IMR-90 (cell line): ENCODE data around the gene NCOA3. TPM values are rescaled to one million over a fixed set of nuclear protein-coding genes. Genes with fewer than 3 reads are reported as not detected.

Experiments
- ATAC-seq: fragments of 200-7000 bp; cut with Tn5 transposase; 2 replicates; pipeline ENCODE4 v1.9.1; 2020; ENCODE audit warnings: low read depth, mild to moderate bottlenecking, moderate library complexity
- BruUV-seq: library from RNA; stranded (reverse); fragments of 400-500 nt; replicated peaks from 2 replicates; lab custom pipeline; 2021; lab: Mats Ljungman, UMichigan
- CTCF ChIA-PET: fragments of 300-600 bp; formaldehyde crosslinking; extraction: SDS; loops from one replicate; lab custom pipeline; 2021; ENCODE audit warnings: antibody characterized with exemption; lab: Yijun Ruan, JAX
- POLR2A ChIA-PET: fragments of 300-600 bp; sonication (Branson Sonifier 250); formaldehyde crosslinking; loops from one replicate; lab custom pipeline; 2022; ENCODE audit warnings: antibody characterized with exemption; ENCODE audit not compliant: unreplicated experiment; lab: Charles Lee
- DNase-seq: peaks from one replicate; pipeline ENCODE4 v3.0.0; 2013
- H2AFZ ChIP-seq: replicated peaks from 2 replicates; pipeline ENCODE3; 2013; ENCODE audit warnings: low read length, mild to moderate bottlenecking; ENCODE audit not compliant: poor library complexity
- H2AK5ac ChIP-seq: 2 replicates; pipeline ENCODE4 v1.6.1; 2013; ENCODE audit warnings: low read depth, low read length, inconsistent platforms
- H2AK9ac ChIP-seq: replicated peaks from 2 replicates; pipeline ENCODE3; 2013; ENCODE audit warnings: mild to moderate bottlenecking, low read depth, low read length, moderate library complexity; ENCODE audit not compliant: poor library complexity
- H2BK120ac ChIP-seq: 2 replicates; pipeline ENCODE4 v1.6.1; 2013; ENCODE audit warnings: low read depth, low read length, inconsistent platforms
- H2BK15ac ChIP-seq: 3 replicates; pipeline ENCODE4 v1.6.1; 2013; ENCODE audit warnings: low read depth, low read length, inconsistent platforms
- H2BK20ac ChIP-seq: 2 replicates; pipeline ENCODE4 v1.6.1; 2013; ENCODE audit warnings: low read depth, mild to moderate bottlenecking, inconsistent platforms, low read length, moderate library complexity
- H2BK5ac ChIP-seq: 2 replicates; pipeline ENCODE4 v1.6.1; 2013; ENCODE audit warnings: mild to moderate bottlenecking, low read depth, low read length, inconsistent platforms; ENCODE audit not compliant: poor library complexity, severe bottlenecking
- H3K14ac ChIP-seq: replicated peaks from 2 replicates; pipeline ENCODE4 v1.6.1; 2013; ENCODE audit warnings: low read depth, low read length, inconsistent platforms
- H3K18ac ChIP-seq: 2 replicates; pipeline ENCODE4 v1.6.1; 2013; ENCODE audit warnings: low read depth, low read length, control low read depth
- H3K23ac ChIP-seq: 2 replicates; pipeline ENCODE4 v1.6.1; 2013; ENCODE audit warnings: low read depth, low read length, inconsistent platforms
- H3K27ac ChIP-seq: 2 replicates; pipeline ENCODE4 v1.5.1; 2013; ENCODE audit warnings: mild to moderate bottlenecking, control low read depth, low read length; ENCODE audit not compliant: insufficient read depth
- H3K27me3 ChIP-seq: 2 replicates; pipeline ENCODE4 v1.6.1; 2013; ENCODE audit warnings: low read length; ENCODE audit not compliant: control insufficient read depth, insufficient read depth
- H3K36me3 ChIP-seq: 2 replicates; pipeline ENCODE4 v1.6.1; 2013; ENCODE audit warnings: low read length, mixed read lengths; ENCODE audit not compliant: control insufficient read depth, insufficient read depth
- H3K4ac ChIP-seq: 2 replicates; pipeline ENCODE4 v1.6.1; 2013; ENCODE audit warnings: low read depth, low read length, inconsistent platforms
- H3K4me1 ChIP-seq: 2 replicates; pipeline ENCODE4 v1.6.1; 2013; ENCODE audit warnings: low read length, mixed read lengths; ENCODE audit not compliant: control insufficient read depth, insufficient read depth
- H3K4me2 ChIP-seq: 2 replicates; pipeline ENCODE4 v1.6.1; 2013; ENCODE audit warnings: low read depth, mild to moderate bottlenecking, control low read depth, low read length, moderate library complexity
- H3K4me3 ChIP-seq: 2 replicates; pipeline ENCODE4 v1.5.1; 2013; ENCODE audit warnings: low read depth, mild to moderate bottlenecking, control low read depth, low read length, moderate library complexity; ENCODE audit not compliant: insufficient read depth
- H3K56ac ChIP-seq: 2 replicates; pipeline ENCODE4 v1.6.1; 2013; ENCODE audit warnings: low read length, inconsistent platforms; ENCODE audit not compliant: insufficient read depth; ENCODE audit errors: extremely low read depth
- H3K79me1 ChIP-seq, 2 experiments: 2 replicates each; pipeline ENCODE4 v1.6.1; 2013; ENCODE audit warnings: low read length in 2 of 2, inconsistent platforms in 1 of 2, low read depth in 1 of 2
- H3K9ac ChIP-seq: 2 replicates; pipeline ENCODE4 v1.6.1; 2013; ENCODE audit warnings: low read depth, low read length, control low read depth
- H3K9me1 ChIP-seq: 2 replicates; pipeline ENCODE4 v1.6.1; 2013; ENCODE audit warnings: low read length, inconsistent platforms; ENCODE audit not compliant: insufficient read depth
- H3K9me3 ChIP-seq: 2 replicates; pipeline ENCODE4 v1.6.1; 2013; ENCODE audit warnings: low read length; ENCODE audit not compliant: control insufficient read depth, insufficient read depth
- H4K20me1 ChIP-seq: 2 replicates; pipeline ENCODE4 v1.6.1; 2013; ENCODE audit warnings: low read length, inconsistent platforms; ENCODE audit not compliant: insufficient read depth
- H4K5ac ChIP-seq: 2 replicates; pipeline ENCODE4 v1.6.1; 2013; ENCODE audit warnings: mild to moderate bottlenecking, low read depth, low read length, control low read depth
- H4K8ac ChIP-seq, 2 experiments: 2 replicates each; pipeline ENCODE4 v1.6.1; 2013; ENCODE audit warnings: low read depth in 2 of 2, low read length in 2 of 2, control low read depth in 1 of 2, inconsistent platforms in 1 of 2
- H4K91ac ChIP-seq: 2 replicates; pipeline ENCODE4 v1.6.1; 2013; ENCODE audit warnings: low read depth, low read length, inconsistent platforms; ENCODE audit not compliant: insufficient read depth
- ELK1 ChIP-seq: fragments of 150-350 bp; IDR thresholded peaks from 2 replicates; pipeline ENCODE4 v1.6.1; 2016; ENCODE audit warnings: low read depth, mild to moderate bottlenecking, low read length, moderate library complexity, borderline replicate concordance
- FOS ChIP-seq: fragments of 150-350 bp; IDR thresholded peaks from 2 replicates; pipeline ENCODE4 v1.6.1; 2016; ENCODE audit warnings: low read depth, low read length
- MAFK ChIP-seq: IDR thresholded peaks from 2 replicates; pipeline ENCODE4 v1.6.1; 2012; ENCODE audit warnings: low read depth, low read length, improper control_type of control experiment
- NFE2L2 ChIP-seq: fragments of 150-350 bp; IDR thresholded peaks from 2 replicates; pipeline ENCODE4 v1.6.1; 2016; ENCODE audit warnings: low read depth, mild to moderate bottlenecking, low read length
- RAD21 ChIP-seq: IDR thresholded peaks from 2 replicates; pipeline ENCODE4 v1.6.1; 2012; ENCODE audit warnings: low read length, improper control_type of control experiment
- RCOR1 ChIP-seq: IDR thresholded peaks from 2 replicates; pipeline ENCODE4 v1.6.1; 2012; ENCODE audit warnings: mild to moderate bottlenecking, low read length, improper control_type of control experiment; ENCODE audit not compliant: insufficient replicate concordance
- WGBS, 2 experiments: methylation state at CpG; one replicate each; pipeline versions ENCODE4 v1.1.5 to v1.1.7; 2013; ENCODE audit warnings: missing lambda C conversion rate in 2 of 2; ENCODE audit not compliant: insufficient read length in 1 of 2; ENCODE audit errors: extremely low coverage in 2 of 2; 5-methylcytosine and 5-hydroxymethylcytosine counted together
- dilution Hi-C: fragments of 300-500 bp; cut with HindIII; formaldehyde crosslinking; loops from one replicate; pipeline ENCODE4 v1.14.3; 2018; ENCODE audit warnings: low sequenced_read_pairs; ENCODE audit not compliant: unreplicated experiment
- in situ Hi-C: fragments of 300-500 bp; cut with MboI; formaldehyde crosslinking; loops from 3 replicates; pipeline ENCODE4 v1.14.3; 2019; ENCODE audit warnings: low sequenced_read_pairs, inconsistent platforms, mixed read lengths
- intact Hi-C: fragments of 100-400 bp; cut with micrococcal nuclease; formaldehyde crosslinking; loops from 2 replicates; pipeline ENCODE4 v1.10.0; 2022
- polyA plus RNA-seq, 3 experiments: library from polyadenylated mRNA; depleted of rRNA; stranded (reverse); fragments of >200 nt; gene quantifications; 2 replicates each; pipeline ENCODE4 v1.2.3, GENCODE V29; 2012; ENCODE audit warnings: low replicate concordance in 1 of 3
- total RNA-seq: library from RNA; depleted of rRNA; stranded (reverse); fragments of >200 nt; gene quantifications from 2 replicates; pipeline ENCODE4 v1.2.3, GENCODE V29; 2012

NCOA3 gene
- total and polyA plus RNA-seq, 2 of the 4 experiments (the other 2 are of a cell fraction), result 8.8 to 29.0 TPM

- no peaks in the 10 kb centered on the region for H3K27me3 ChIP-seq
- peaks cover 31 to 79% of the 10 kb centered on the region in 2 experiments for H3K79me1 ChIP-seq
- no peak overlapping the region for H2AK5ac ChIP-seq
- no peak overlapping the region for H4K5ac ChIP-seq
- H3K9me3 ChIP-seq, result peaks cover 6% of the 10 kb centered on the region
- no peak overlapping the region for H2BK120ac ChIP-seq
- H4K20me1 ChIP-seq, result peaks cover 28% of the 10 kb centered on the region
- no peak overlapping the region for H3K4me3 ChIP-seq
- H3K14ac ChIP-seq, result no peak overlapping the region
- intact Hi-C loops, result no loop called here
- dilution Hi-C loops, result no loop called here
- ChIA-PET POLR2A (no interaction called here), CTCF (no interaction called here)
- peaks cover 3% of the 10 kb centered on the region; the same call in 1 of the 2 replicates for H3K9me1 ChIP-seq
- no peak overlapping the region for H2AFZ ChIP-seq
- H3K4me2 ChIP-seq, result no peak overlapping the region
- H2AK9ac ChIP-seq, result no peak overlapping the region
- no peak overlapping the region for H2BK5ac ChIP-seq
- no peak for ATAC-seq
- H3K18ac ChIP-seq, result no peak overlapping the region
- H3K56ac ChIP-seq, result no peak overlapping the region
- H3K27ac ChIP-seq, result no peak overlapping the region
- TF ChIP-seq RCOR1, result no peak
- no peak for TF ChIP-seq FOS
- no peak for TF ChIP-seq RAD21
- TF ChIP-seq NFE2L2, result no peak
- no peak for TF ChIP-seq ELK1
- no peak for TF ChIP-seq MAFK
- H3K4ac ChIP-seq, result no peak overlapping the region
- peaks cover 4% of the 10 kb centered on the region; the same call in 1 of the 2 replicates for H3K36me3 ChIP-seq
- H2BK15ac ChIP-seq, result no peak overlapping the region
- H2BK20ac ChIP-seq, result no peak overlapping the region
- no peak overlapping the region for H4K8ac ChIP-seq
- no peak for DNase-seq
- no peaks in the 10 kb centered on the region for H3K4me1 ChIP-seq
- H3K23ac ChIP-seq, result no peak overlapping the region; the same call in 1 of the 2 replicates
- no CpG with 5 or more reads among the region's 1 CpG for WGBS, 2 experiments
- H4K91ac ChIP-seq, result no peak overlapping the region
- in situ Hi-C loops, result no loop called here
- no TSS peak for BruUV-seq
- H3K9ac ChIP-seq, result no peak overlapping the region
These were observed 14.2 kb downstream of the NCOA3 start for GRCh38 chr20:47515843-47516242.
